HFF-Myc (cell line): Measurements from ENCODE around the gene MTOR.
A peak's percentile ranks its signal among the peaks of the same experiment; 100 is the strongest.
"Not testable (repeated sequence)": the region's sequence is repeated elsewhere in the genome, so short reads cannot be mapped to it uniquely, and the experiment has no call there.

Experiments used
- DNase-seq: peaks from one replicate; pipeline ENCODE4 v3.0.0-alpha.2; 2011; ENCODE audit warnings: low read depth; ENCODE audit errors: extremely low read depth
- H3K4me3 ChIP-seq: replicated peaks from 2 replicates; pipeline ENCODE4 v1.5.1; 2011; ENCODE audit warnings: low read depth, mild to moderate bottlenecking, control low read depth, low read length
- TF ChIP-seq, protein P1 (sequence below): IDR thresholded peaks from 2 replicates; pipeline ENCODE4 v1.5.1; 2012; ENCODE audit warnings: mild to moderate bottlenecking, low read depth, low read length, control low read depth; ENCODE audit errors: missing control alignments

MTOR gene

DNA sequence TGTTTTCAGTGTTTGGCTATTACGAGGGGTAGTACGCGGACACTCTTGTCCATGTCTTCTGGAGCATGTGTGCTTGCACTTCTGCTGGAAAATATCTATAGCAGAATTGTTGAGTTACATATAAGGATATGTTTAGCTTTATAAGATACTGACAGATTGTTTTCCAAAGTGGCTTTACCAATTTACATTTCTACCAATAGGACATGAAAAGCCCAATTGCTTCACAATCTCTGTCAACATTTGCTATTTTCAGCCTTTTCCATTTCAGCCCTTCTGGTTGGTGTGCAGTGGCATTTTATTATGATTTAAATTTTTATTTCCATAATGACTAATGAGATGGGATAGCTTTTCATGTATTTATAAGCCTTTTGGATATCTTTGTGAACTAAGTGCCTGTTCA lies 79.5 kb downstream of the MTOR start:
- no peak overlapping the region for H3K4me3 ChIP-seq
- TF ChIP-seq, protein P1, sequence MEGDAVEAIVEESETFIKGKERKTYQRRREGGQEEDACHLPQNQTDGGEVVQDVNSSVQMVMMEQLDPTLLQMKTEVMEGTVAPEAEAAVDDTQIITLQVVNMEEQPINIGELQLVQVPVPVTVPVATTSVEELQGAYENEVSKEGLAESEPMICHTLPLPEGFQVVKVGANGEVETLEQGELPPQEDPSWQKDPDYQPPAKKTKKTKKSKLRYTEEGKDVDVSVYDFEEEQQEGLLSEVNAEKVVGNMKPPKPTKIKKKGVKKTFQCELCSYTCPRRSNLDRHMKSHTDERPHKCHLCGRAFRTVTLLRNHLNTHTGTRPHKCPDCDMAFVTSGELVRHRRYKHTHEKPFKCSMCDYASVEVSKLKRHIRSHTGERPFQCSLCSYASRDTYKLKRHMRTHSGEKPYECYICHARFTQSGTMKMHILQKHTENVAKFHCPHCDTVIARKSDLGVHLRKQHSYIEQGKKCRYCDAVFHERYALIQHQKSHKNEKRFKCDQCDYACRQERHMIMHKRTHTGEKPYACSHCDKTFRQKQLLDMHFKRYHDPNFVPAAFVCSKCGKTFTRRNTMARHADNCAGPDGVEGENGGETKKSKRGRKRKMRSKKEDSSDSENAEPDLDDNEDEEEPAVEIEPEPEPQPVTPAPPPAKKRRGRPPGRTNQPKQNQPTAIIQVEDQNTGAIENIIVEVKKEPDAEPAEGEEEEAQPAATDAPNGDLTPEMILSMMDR = no peak
- DNase-seq = no peak

DNA sequence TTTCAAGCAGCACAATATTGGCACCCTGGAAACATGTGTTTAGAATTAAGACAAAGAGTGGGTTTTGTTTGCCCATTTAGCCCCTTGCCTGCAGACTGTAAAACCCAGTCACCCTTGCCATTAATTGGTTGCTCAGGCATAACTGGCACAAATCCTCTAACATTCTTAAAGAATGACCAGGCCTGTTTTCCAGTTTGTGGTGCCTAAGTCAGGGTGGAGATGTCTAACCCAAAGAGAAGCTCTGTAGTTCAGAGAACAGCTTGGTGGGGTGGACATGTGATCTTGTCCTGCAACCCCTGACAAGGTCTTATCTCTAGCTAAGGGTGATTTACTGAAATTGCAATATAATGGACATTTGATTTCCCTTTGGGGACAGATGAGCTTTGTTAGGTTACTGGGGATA lies 82.0 kb downstream of the MTOR start:
- no peak overlapping the region for H3K4me3 ChIP-seq
- DNase-seq = peak; percentile 35
- TF ChIP-seq, protein P1 = no peak

DNA sequence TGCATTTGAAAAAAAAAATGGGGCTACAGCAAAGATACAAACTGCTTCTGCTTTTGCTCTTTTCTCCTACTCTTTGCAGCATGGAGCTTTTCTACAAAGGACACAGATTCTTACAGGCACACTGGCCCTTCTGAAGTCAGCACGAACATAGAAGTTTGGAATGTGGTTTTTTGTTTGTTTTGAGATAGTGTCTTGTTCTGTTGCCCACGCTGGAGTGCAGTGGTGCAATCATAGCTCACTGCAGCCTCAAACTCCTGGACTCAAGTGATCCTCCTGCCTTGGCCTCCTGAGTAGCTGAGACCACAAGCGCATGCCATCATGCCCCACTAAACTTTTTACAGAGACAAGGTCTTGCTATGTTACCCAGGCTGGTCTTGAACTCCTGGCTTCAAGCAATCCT lies 82.6 kb downstream of the MTOR start:
- not testable (repeated sequence) for H3K4me3 ChIP-seq, DNase-seq

DNA sequence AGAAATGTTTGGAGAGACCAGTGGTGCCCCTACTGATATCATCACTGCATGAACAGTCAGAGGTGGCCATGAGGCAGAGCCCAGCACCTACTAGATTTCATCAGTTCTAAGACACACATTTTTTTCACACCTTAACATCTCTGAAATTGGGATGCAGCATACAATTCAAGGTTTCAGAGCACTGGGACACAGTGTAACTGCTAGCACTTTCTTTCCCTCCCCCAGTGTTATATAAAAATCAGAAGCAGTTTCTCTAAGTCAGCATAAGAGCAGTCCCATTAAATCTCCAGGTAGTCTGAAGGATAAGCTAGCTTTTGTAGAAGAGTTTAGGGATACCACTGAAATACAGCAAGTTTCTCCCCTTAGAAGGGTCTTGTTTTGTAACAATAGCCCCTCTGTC lies 83.2 kb downstream of the MTOR start:
- no peak for DNase-seq
- no peak overlapping the region for H3K4me3 ChIP-seq
- TF ChIP-seq, protein P1 = no peak

DNA sequence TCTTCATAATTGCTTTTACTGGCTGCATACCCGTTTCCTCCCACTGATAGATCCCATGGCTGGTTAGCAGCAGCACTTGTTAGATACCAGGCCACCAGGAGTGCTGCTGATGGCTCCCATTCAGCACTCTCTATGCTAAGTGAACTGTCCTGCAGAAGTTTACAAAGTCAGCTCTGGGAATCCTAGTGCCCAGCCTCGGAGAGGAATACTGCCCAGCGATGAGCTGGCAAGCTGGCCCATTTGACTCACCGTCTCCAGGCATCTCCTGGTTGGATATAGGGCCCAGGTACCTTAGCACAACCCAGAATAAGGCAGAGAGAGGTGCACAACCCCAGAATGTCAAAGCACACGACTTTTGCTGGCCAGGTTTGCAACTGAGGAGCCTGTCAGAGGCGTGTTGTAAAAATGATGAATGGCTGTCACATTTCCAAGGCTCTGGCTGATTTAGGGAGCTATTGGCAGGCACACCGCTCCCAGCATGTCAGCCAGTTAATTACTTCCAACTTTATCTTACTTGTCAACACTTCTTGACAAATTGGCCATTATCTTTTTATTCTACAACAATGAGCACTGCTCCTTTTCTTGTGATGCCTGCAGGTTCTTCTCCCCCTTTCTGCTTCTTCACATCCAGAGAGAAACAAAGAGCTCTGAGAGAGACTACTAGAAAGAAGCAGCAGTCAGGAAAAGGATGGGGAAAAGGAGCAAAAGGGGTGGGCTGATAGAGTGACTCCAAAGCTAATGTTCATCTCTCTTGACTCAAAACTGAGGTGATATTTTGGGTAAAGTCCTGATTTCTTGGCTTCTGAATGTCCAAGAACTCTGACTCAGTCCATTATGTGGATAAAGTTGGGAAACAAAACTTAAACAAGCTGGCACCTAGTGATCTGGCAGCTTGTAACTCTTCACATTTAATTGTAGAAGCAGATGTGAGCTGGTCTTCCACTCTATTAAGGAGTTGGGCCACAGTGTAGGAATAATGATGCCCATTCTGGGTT lies 84.0 kb downstream of the MTOR start:
- no peak for DNase-seq
- no peak overlapping the region for H3K4me3 ChIP-seq
- TF ChIP-seq, protein P1 = no peak

DNA sequence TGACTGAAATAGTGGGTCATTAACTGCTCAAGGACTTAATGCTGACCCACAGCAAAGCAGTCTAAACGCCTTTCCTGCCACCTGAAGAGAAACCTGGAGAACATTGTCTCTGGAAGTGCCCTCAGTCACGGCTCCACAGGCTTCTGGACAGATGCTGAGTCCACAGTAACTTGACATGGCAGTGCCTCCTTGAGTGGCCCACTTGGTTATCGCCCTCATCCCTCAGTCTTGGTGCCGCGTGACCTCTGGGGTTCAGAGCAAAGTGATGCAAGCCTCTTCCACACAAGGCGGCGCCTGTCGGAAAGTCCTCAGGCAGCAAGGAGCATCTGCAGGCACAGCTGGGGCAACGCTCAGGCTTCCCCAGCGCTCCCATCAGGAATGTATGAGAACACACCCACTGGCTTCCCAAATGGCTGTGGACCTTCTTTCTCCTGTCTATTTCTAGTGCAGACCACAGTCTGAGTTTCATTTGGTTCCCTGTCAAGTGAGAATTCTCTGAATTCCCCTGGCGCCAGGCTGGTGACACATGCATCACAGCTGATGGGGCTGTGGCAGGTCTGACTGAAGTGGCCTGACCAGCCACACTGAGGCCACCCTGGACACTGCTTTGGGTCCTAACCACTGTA lies 86.2 kb downstream of the MTOR start:
- DNase-seq = no peak
- TF ChIP-seq, protein P1 = no peak
- H3K4me3 ChIP-seq = no peak overlapping the region

DNA sequence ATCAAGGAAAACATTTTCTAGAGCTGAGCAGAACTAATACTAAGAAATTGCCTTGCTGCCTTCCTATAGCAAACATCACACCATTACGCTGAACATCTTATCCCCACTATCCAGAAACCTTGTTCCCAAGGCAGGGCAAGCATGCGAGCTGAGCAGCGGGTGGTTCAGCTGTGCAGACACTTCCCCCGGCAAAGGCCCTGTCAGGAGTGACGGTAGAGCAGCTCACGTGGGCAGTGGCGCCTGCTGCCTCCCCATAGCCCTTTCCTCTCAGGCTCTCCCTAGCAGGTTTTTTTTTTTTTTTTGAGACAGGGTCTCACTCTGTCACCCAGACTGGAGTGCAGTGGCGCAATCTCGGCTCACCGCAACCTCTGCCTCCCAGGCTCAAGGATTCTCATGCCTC lies 86.9 kb downstream of the MTOR start:
- DNase-seq = no peak

More for the DNA sequence above, 86.9 kb downstream of the MTOR start:
- H3K4me3 ChIP-seq = no peak overlapping the region
- TF ChIP-seq, protein P1 = no peak
